GM12878 (cell line): ENCODE results near the gene TRIM67. TPM values are rescaled to one million over a fixed set of nuclear protein-coding genes. Genes with fewer than 3 reads are reported as not detected.

Experiments used
- BCL11A ChIP-seq: IDR thresholded peaks from 2 replicates; pipeline ENCODE4 v1.6.1; 2011; ENCODE audit warnings: low read depth, low read length
- ELK1 ChIP-seq: IDR thresholded peaks from 2 replicates; pipeline ENCODE4 v1.6.1; 2012; ENCODE audit warnings: low read depth, low read length, improper control_type of control experiment
- POLR2A ChIP-seq: IDR thresholded peaks from 2 replicates; pipeline ENCODE4 v1.6.1; 2011; ENCODE audit warnings: low read depth, mild to moderate bottlenecking, low read length
- RELA ChIP-seq: fragments of 450-650 bp; IDR thresholded peaks from 2 replicates; pipeline ENCODE4 v1.8.0; 2014; ENCODE audit warnings: borderline replicate concordance; ENCODE audit not compliant: partially characterized antibody
- RUNX3 ChIP-seq: IDR thresholded peaks from 2 replicates; pipeline ENCODE4 v1.6.1; 2012; ENCODE audit warnings: low read length, inconsistent platforms
- SMARCA5 ChIP-seq: fragments of 450-650 bp; IDR thresholded peaks from 2 replicates; pipeline ENCODE4 v1.6.1; 2017; ENCODE audit warnings: mild to moderate bottlenecking
- ZNF687 ChIP-seq: fragments of 450-650 bp; IDR thresholded peaks from 2 replicates; pipeline ENCODE4 v1.6.1; 2017; ENCODE audit warnings: mild to moderate bottlenecking, moderate library complexity
- polyA plus RNA-seq, 11 experiments: library from polyadenylated mRNA; depleted of rRNA in 4 of 11; unstranded in 6 of 11; stranded (reverse) in 5 of 11; fragments of >200 nt; fragmentation: Nextera tagmentation in 4 of 11; fragmentation: Illumina TruSeq in 1 of 11; extraction: Ambion mirVana in 4 of 11; extraction: Trizol in 1 of 11; gene quantifications; 1 replicate in 1 of 11; 2 replicates in 10 of 11; pipeline versions ENCODE4 v1.2.1 to v1.2.3, GENCODE V29; 2011 to 2016; ENCODE audit warnings: inconsistent platforms in 2 of 11, missing spikeins in 2 of 11, low read depth in 1 of 11
- total RNA-seq, 4 experiments: library from RNA; depleted of rRNA in 3 of 4; stranded (reverse); fragments of >200 nt in 3 of 4; fragmentation: Illumina TruSeq in 1 of 4; extraction: Trizol in 1 of 4; gene quantifications; 2 replicates each; pipeline versions ENCODE4 v1.2.1 to v1.2.3, GENCODE V29; 2013 to 2021
- TF ChIP-seq, protein P1 (sequence below): IDR thresholded peaks from 2 replicates; pipeline ENCODE4 v1.6.1; 2011; ENCODE audit warnings: mild to moderate bottlenecking, low read depth, low read length, moderate library complexity; ENCODE audit not compliant: insufficient replicate concordance

The TRIM67 gene
- total and polyA plus RNA-seq, 10 of the 15 experiments (the other 5 are each of a cell fraction or from before 2014, with no cell fraction given): under 0.01 to 0.01 TPM; not detected in 8

GRCh38 chr1:231210126-231210525, 48.3 kb downstream of the TRIM67 start (continued):
- TF ChIP-seq RUNX3 (no peak), ELK1 (no peak), ZNF687 (no peak), SMARCA5 (no peak), RELA (no peak), POLR2A (no peak), BCL11A (no peak)
- TF ChIP-seq, protein P1, sequence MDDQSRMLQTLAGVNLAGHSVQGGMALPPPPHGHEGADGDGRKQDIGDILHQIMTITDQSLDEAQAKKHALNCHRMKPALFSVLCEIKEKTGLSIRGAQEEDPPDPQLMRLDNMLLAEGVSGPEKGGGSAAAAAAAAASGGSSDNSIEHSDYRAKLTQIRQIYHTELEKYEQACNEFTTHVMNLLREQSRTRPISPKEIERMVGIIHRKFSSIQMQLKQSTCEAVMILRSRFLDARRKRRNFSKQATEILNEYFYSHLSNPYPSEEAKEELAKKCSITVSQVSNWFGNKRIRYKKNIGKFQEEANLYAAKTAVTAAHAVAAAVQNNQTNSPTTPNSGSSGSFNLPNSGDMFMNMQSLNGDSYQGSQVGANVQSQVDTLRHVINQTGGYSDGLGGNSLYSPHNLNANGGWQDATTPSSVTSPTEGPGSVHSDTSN: no peak
